Smooth muscle cell (in vitro differentiated cells): ENCODE data around the gene TNFRSF25. TPM values are rescaled to one million over a fixed set of nuclear protein-coding genes. Genes with fewer than 3 reads are reported as not detected.

Experiments used
- DNase-seq: peaks from one replicate; lab custom pipeline; 2025; ENCODE audit not compliant: unreplicated experiment; lab: John Stamatoyannopoulos, UW
- H2AFZ ChIP-seq: fragments of 200-600 bp; sonication (generic); 2 replicates; pipeline ENCODE4 v1.6.0; 2016; ENCODE audit warnings: antibody characterized with exemption, low read depth, mild to moderate bottlenecking
- H3F3A ChIP-seq: fragments of 200-600 bp; sonication (generic); 2 replicates; pipeline ENCODE4 v1.6.0; 2017; ENCODE audit warnings: antibody characterized with exemption, low read depth
- H3K27ac ChIP-seq: fragments of 200-600 bp; sonication (generic); 2 replicates; pipeline ENCODE4 v1.5.1; 2016; ENCODE audit warnings: low read depth, mild to moderate bottlenecking
- H3K27me3 ChIP-seq: fragments of 200-600 bp; sonication (generic); 2 replicates; pipeline ENCODE4 v1.6.1; 2016; ENCODE audit warnings: low read depth, mild to moderate bottlenecking
- H3K36me3 ChIP-seq: fragments of 200-600 bp; sonication (generic); 2 replicates; pipeline ENCODE4 v1.5.1; 2016; ENCODE audit warnings: low read depth
- H3K4me1 ChIP-seq: fragments of 200-600 bp; sonication (generic); 2 replicates; pipeline ENCODE4 v1.5.1; 2016; ENCODE audit warnings: low read depth
- H3K4me2 ChIP-seq: fragments of 200-600 bp; sonication (generic); 2 replicates; pipeline ENCODE4 v1.6.0; 2016; ENCODE audit warnings: mild to moderate bottlenecking
- H3K4me3 ChIP-seq: fragments of 200-600 bp; sonication (generic); 2 replicates; pipeline ENCODE4 v1.5.1; 2016; ENCODE audit warnings: mild to moderate bottlenecking
- H3K79me2 ChIP-seq: fragments of 200-600 bp; sonication (generic); 2 replicates; pipeline ENCODE4 v1.6.0; 2016; ENCODE audit warnings: low read depth, mild to moderate bottlenecking
- H3K9ac ChIP-seq: fragments of 200-600 bp; sonication (generic); 2 replicates; pipeline ENCODE4 v1.6.0; 2016; ENCODE audit warnings: low read depth
- H3K9me3 ChIP-seq: fragments of 200-600 bp; sonication (generic); replicated peaks from 2 replicates; pipeline ENCODE4 v1.5.1; 2016; ENCODE audit warnings: low read depth
- H4K20me1 ChIP-seq: fragments of 200-600 bp; sonication (generic); 2 replicates; pipeline ENCODE4 v1.6.0; 2016; ENCODE audit warnings: low read depth
- CTCF ChIP-seq: fragments of 200-600 bp; sonication (generic); IDR thresholded peaks from 2 replicates; pipeline ENCODE4 v1.5.1; 2017; ENCODE audit warnings: borderline replicate concordance, mild to moderate bottlenecking, antibody characterized with exemption; ENCODE audit not compliant: insufficient read depth, poor library complexity, severe bottlenecking
- WGBS: methylation state at CpG from one replicate; pipeline ENCODE4 v1.1.7; 2016; ENCODE audit warnings: low lambda C conversion rate; 5-methylcytosine and 5-hydroxymethylcytosine counted together
- polyA plus RNA-seq: library from polyadenylated mRNA; unstranded; fragments of >200 nt; fragmentation: Nextera tagmentation; extraction: Ambion mirVana; gene quantifications from 2 replicates; pipeline ENCODE4 v1.2.1, GENCODE V29; 2016
- total RNA-seq: library from RNA; depleted of rRNA; stranded (reverse); fragments of >200 nt; gene quantifications from 2 replicates; pipeline ENCODE4 v1.2.3, GENCODE V29; 2014

Gene TNFRSF25
- total and polyA plus RNA-seq, 2 experiments from 2014 or later = 10.1 to 19.8 TPM

GRCh38 chr1:6512908-6513280 lies 46.9 kb upstream of the TNFRSF25 start:
- Histone ChIP-seq H3F3A (peaks cover 3% of the 10 kb centered on the region), H3K4me1 (no peaks in the 10 kb centered on the region), H4K20me1 (no peaks in the 10 kb centered on the region), H3K27me3 (no peaks in the 10 kb centered on the region), H3K4me2 (no peak overlapping the region), H3K4me3 (no peak overlapping the region), H3K79me2 (no peaks in the 10 kb centered on the region), H2AFZ (no peak overlapping the region), H3K36me3 (no peaks in the 10 kb centered on the region), H3K9me3 (no peaks in the 10 kb centered on the region), H3K9ac (no peak overlapping the region), H3K27ac (no peak overlapping the region)
- TF ChIP-seq CTCF = no peak
- WGBS = 84% methylated on average over 8 of the region's 8 CpGs
- no peak for DNase-seq

GRCh38 chr1:6512245-6512907 lies 46.4 kb upstream of the TNFRSF25 start:
- no peaks in the 10 kb centered on the region for H3K79me2 ChIP-seq
- H3K4me1 ChIP-seq = no peaks in the 10 kb centered on the region
- H3K27me3 ChIP-seq = no peaks in the 10 kb centered on the region
- H3F3A ChIP-seq = peaks cover 3% of the 10 kb centered on the region
- H3K4me3 ChIP-seq = no peak overlapping the region
- no peak overlapping the region for H2AFZ ChIP-seq
- no peak for DNase-seq
- H3K9ac ChIP-seq = no peak overlapping the region
- H4K20me1 ChIP-seq = no peaks in the 10 kb centered on the region
- no peak overlapping the region for H3K27ac ChIP-seq
- WGBS = 90% methylated on average over 19 of the region's 19 CpGs
- no peak overlapping the region for H3K4me2 ChIP-seq
- no peaks in the 10 kb centered on the region for H3K9me3 ChIP-seq
- TF ChIP-seq CTCF = no peak
- H3K36me3 ChIP-seq = no peaks in the 10 kb centered on the region

DNA sequence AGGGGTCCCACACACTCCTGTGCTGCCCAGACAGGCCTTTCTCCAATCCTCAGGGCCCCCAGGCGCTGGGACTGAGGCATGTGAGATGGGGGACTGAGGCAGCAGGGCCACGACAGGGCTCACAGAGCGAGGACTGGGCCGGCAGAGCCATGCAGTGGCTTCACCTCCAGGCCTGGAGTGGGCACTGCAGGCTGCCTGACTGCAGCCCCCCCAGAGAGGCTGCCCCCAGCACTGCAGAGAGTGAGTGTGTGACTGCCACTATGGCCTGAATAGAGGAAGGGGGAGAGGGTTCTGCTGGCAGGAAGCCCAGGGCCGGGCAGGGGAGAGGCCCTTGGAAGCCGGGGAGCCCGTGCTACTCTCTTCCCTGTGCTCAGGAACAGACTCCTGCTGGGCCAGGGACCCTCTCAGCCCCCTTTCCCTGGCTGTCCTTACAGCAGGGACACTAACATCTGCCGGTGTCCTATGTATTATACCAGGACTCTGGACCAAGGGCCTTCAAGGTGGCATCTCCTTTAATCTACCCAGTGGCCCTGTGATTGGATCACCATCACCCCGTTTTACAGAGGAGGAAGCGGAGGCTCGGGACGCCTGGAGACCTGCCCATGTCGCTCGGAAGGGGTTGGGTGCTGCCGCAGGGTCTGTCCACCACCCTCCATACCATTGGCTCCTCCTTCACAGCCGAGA lies 45.7 kb upstream of the TNFRSF25 start:
- no peak for DNase-seq
- H3K9ac ChIP-seq = no peak overlapping the region
- no peak overlapping the region for H2AFZ ChIP-seq
- H3K27ac ChIP-seq = no peak overlapping the region
- H3K4me3 ChIP-seq = no peak overlapping the region
- no peak for TF ChIP-seq CTCF
- H3K27me3 ChIP-seq = no peaks in the 10 kb centered on the region
- H3K4me1 ChIP-seq = no peaks in the 10 kb centered on the region
- no peaks in the 10 kb centered on the region for H3K9me3 ChIP-seq
- H3K36me3 ChIP-seq = no peaks in the 10 kb centered on the region
- H4K20me1 ChIP-seq = no peaks in the 10 kb centered on the region
- H3K4me2 ChIP-seq = no peak overlapping the region
- WGBS = 90% methylated on average over 16 of the region's 16 CpGs
- H3F3A ChIP-seq = peaks cover 3% of the 10 kb centered on the region
- H3K79me2 ChIP-seq = no peaks in the 10 kb centered on the region
